Right lobe of liver (tissue), 6 donors: ENCODE results near the gene GABRQ. TPM values are rescaled to one million over a fixed set of nuclear protein-coding genes. Genes with fewer than 3 reads are reported as not detected.

Source experiments
- ATAC-seq, 4 donors: fragments of 200-7000 bp; cut with Tn5 transposase; one replicate each; pipeline ENCODE4 v1.9.1; 2020; ENCODE audit warnings: mild to moderate bottlenecking in 4 of 4, moderate library complexity in 4 of 4
- DNase-seq, 3 donors: peaks; one replicate each; pipeline ENCODE4 v3.0.0-alpha.2; 2020
- H3K27ac ChIP-seq, 3 donors: fragments of 200-600 bp; one replicate each; pipeline ENCODE4 v1.8.0; 2022
- H3K27me3 ChIP-seq, 2 donors: fragments of 200-600 bp; one replicate each; pipeline ENCODE4 v1.8.0; 2022
- H3K36me3 ChIP-seq, 4 donors: fragments of 200-600 bp; sonication (generic) in 1 of 4; one replicate each; pipeline versions ENCODE4 v1.5.1 to v1.8.0; 2017 to 2022; ENCODE audit warnings: control low read depth in 1 of 4
- H3K4me1 ChIP-seq, 4 donors: fragments of 200-600 bp; sonication (generic) in 1 of 4; one replicate each; pipeline versions ENCODE4 v1.5.1 to v1.8.0; 2017 to 2022; ENCODE audit warnings: control low read depth in 1 of 4
- H3K4me3 ChIP-seq, 3 donors: fragments of 200-600 bp; one replicate each; pipeline ENCODE4 v1.8.0; 2022
- H3K9me3 ChIP-seq, 4 donors: fragments of 200-600 bp; sonication (generic) in 1 of 4; one replicate each; pipeline versions ENCODE4 v1.5.1 to v1.8.0; 2017 to 2022; ENCODE audit warnings: control low read depth in 1 of 4
- CTCF ChIP-seq, 4 donors: fragments of 200-600 bp in 3 of 4; fragments of 450-650 bp in 1 of 4; IDR thresholded peaks; one replicate each; pipeline versions ENCODE4 v1.5.1 to v1.8.0; 2016 to 2022; ENCODE audit warnings: antibody characterized with exemption in 4 of 4, mild to moderate bottlenecking in 2 of 4
- POLR2A ChIP-seq: fragments of 450-650 bp; IDR thresholded peaks from one replicate; pipeline ENCODE4 v1.6.1; 2017; ENCODE audit warnings: antibody characterized with exemption, mild to moderate bottlenecking
- WGBS: methylation state at CpG from one replicate; pipeline ENCODE4 v1.1.6; 2018; ENCODE audit warnings: low coverage, low lambda C conversion rate; ENCODE audit not compliant: insufficient coverage; ENCODE audit errors: missing lambda C conversion rate; 5-methylcytosine and 5-hydroxymethylcytosine counted together
- intact Hi-C, 2 donors: fragments of 100-400 bp; cut with DNase I; formaldehyde crosslinking; loops; one replicate each; pipeline versions ENCODE4 v1.11.2 to v1.14.1; 2022
- total RNA-seq, 6 experiments: library from RNA; depleted of rRNA in 2 of 6; stranded (reverse); fragments of >200 nt in 2 of 6; fragmentation: NEBNext Ultra II Directional in 3 of 6; extraction: Animal tissue kit (Norgen Biotek cat#: 25700) in 3 of 6; gene quantifications; one replicate each; pipeline versions ENCODE4 v1.1.0 to v1.2.4, GENCODE V29; 2016 to 2023
- donor health status: DM: no; HTN: yes; CAD: no.
- donor health status: DM: no; HTN: no; CAD: no.
- donor health status: DM: no; HTN: no; CAD: no.
- donor health status: DM: no; HTN: yes; CAD: no.
- donor health status: DM: no; HTN: yes; CAD: no.

Gene GABRQ
- total RNA-seq, 6 experiments from 2014 or later: not detected

DNA sequence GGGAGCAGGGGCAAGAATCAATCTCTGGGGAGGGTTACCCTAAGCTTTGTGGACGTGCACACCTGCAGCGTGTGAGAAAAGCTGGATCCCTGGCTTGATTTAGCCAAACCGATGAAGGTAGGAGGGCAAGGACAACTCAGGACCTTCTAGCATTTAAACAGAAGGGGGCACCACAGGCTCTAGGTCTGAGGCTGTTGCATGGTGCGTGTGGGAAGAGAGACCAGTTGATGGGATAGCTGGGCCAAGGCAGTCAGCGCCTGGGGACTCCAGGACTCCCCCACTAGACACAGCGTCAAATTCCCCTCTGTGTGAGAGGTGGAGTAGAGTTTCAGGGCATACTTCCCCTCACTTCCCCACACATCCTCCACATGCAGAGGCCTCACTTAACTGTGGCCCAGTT, 4.3 kb downstream of the GABRQ start:
- peaks cover 0 to 24% of the 10 kb centered on the region in 2 donors for H3K27me3 ChIP-seq
- WGBS: 31% methylated on average over 3 of the region's 6 CpGs
- ATAC-seq (peak; percentile 31 to 77 (median 52)), DNase-seq (no peak)
- intact Hi-C loops: no loop called here
- H3K4me3 ChIP-seq: no peak overlapping the region
- no peaks in the 10 kb centered on the region for H3K36me3 ChIP-seq
- H3K27ac ChIP-seq: no peak overlapping the region
- no peaks in the 10 kb centered on the region for H3K9me3 ChIP-seq
- TF ChIP-seq CTCF (IDR thresholded peaks at IDR 0.05) (peak in 2 of 4 donors; percentile 17 to 18), POLR2A (no peak)
- no peaks in the 10 kb centered on the region for H3K4me1 ChIP-seq

- Histone ChIP-seq H3K9me3 (no peaks in the 10 kb centered on the region), H3K27me3 (peaks cover 0 to 14% of the 10 kb centered on the region in 2 donors), H3K27ac (no peak overlapping the region), H3K4me3 (no peak overlapping the region), H3K4me1 (no peaks in the 10 kb centered on the region), H3K36me3 (no peaks in the 10 kb centered on the region)
- no peak for ATAC-seq
- WGBS: 50% methylated on average over 5 of the region's 11 CpGs
- no peak for DNase-seq
- intact Hi-C loops: no loop called here
- TF ChIP-seq POLR2A (no peak), CTCF (IDR thresholded peaks at IDR 0.05) (no peak)
Measured at GRCh38 chrX:152642931-152643564, 5.4 kb downstream of the GABRQ start.

DNA sequence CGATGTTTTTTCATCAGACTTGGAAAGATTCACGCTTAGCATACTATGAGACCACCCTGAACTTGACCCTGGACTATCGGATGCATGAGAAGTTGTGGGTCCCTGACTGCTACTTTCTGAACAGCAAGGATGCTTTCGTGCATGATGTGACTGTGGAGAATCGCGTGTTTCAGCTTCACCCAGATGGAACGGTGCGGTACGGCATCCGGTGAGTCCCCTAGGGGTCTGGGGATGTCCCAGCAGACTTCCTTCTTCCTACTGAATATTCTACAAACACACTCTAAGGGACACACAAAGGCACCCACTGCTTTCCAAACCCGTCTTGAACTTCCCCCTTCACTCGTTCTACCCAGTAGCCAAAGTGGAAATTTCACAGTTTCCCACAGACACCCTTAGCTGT, 9.3 kb downstream of the GABRQ start:
- TF ChIP-seq POLR2A (no peak), CTCF (IDR thresholded peaks at IDR 0.05) (no peak)
- Histone ChIP-seq H3K4me3 (no peak overlapping the region), H3K27me3 (no peaks in the 10 kb centered on the region), H3K4me1 (no peaks in the 10 kb centered on the region), H3K36me3 (no peaks in the 10 kb centered on the region), H3K27ac (no peak overlapping the region), H3K9me3 (no peaks in the 10 kb centered on the region)
- intact Hi-C loops: no loop called here
- WGBS: 49% methylated on average over 5 of the region's 12 CpGs
- no peak for ATAC-seq
- DNase-seq: no peak

DNA sequence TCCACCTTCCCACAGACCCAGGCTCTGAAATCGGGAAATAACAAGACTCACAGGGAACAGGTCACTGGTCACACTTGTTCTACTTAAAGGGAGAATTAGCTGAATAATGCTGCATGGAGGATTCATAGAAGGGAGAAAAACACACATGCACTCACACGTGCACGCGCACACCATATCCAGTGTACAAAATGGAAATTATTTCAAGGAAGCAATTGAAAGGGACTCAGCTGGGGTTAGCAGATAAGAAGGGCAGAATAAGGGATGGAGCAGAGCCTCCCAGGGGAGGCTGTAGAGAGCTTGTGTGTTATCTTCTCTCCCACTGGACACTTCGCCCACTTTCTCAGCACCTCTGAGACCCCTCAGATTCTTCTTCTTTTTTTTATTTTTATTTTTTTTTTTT, 10.3 kb downstream of the GABRQ start:
- H3K27me3 ChIP-seq: no peaks in the 10 kb centered on the region
- intact Hi-C loops: no loop called here
- H3K36me3 ChIP-seq: no peaks in the 10 kb centered on the region
- H3K27ac ChIP-seq: no peak overlapping the region
- no peak overlapping the region for H3K4me3 ChIP-seq
- no peak for TF ChIP-seq CTCF (IDR thresholded peaks at IDR 0.05)
- TF ChIP-seq POLR2A: no peak
- no peak for ATAC-seq
- H3K4me1 ChIP-seq: no peaks in the 10 kb centered on the region
- WGBS: 61% methylated on average over 3 of the region's 5 CpGs
- no peaks in the 10 kb centered on the region for H3K9me3 ChIP-seq
- DNase-seq: no peak
